ENCODE data around the gene NFXL1.

NFXL1 gene

DNA sequence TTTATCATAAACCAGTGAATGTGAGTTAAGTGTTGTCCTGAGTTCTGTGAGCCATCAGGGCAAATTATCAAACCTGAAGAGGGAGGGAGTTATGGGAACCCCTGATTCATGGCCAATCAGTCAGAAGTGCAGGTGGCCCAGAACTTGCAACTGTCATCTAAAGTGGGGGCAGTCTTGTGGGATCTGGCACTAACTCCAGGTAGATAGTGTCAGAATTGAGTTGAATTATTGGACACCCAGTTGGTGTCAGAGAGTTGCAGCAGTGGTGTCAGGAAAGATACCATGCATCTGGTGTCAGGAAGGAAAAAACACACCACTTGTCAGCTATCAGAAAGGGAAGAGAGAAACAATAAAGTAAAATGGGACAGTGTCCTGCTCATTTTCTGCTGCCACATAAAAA, 84.9 kb downstream of the NFXL1 start:
- Histone ChIP-seq H3K4me3 (ENCODE audit: low read length) (no peak overlapping the region), H3K4me1 (ENCODE audit: control insufficient read depth, low read depth, low read length) (no peaks in the 10 kb centered on the region), H3K27ac (ENCODE audit: low read length) (no peak overlapping the region), H3K9me3 (ENCODE audit: control insufficient read depth, low read depth, low read length) (no peaks in the 10 kb centered on the region), H3K9ac (ENCODE audit: low read length) (no peak overlapping the region), H3K36me3 (ENCODE audit: control insufficient read depth, low read depth, low read length) (no peaks in the 10 kb centered on the region), H3K27me3 (ENCODE audit: control insufficient read depth, insufficient read depth, low read length) (no peaks in the 10 kb centered on the region)

DNA sequence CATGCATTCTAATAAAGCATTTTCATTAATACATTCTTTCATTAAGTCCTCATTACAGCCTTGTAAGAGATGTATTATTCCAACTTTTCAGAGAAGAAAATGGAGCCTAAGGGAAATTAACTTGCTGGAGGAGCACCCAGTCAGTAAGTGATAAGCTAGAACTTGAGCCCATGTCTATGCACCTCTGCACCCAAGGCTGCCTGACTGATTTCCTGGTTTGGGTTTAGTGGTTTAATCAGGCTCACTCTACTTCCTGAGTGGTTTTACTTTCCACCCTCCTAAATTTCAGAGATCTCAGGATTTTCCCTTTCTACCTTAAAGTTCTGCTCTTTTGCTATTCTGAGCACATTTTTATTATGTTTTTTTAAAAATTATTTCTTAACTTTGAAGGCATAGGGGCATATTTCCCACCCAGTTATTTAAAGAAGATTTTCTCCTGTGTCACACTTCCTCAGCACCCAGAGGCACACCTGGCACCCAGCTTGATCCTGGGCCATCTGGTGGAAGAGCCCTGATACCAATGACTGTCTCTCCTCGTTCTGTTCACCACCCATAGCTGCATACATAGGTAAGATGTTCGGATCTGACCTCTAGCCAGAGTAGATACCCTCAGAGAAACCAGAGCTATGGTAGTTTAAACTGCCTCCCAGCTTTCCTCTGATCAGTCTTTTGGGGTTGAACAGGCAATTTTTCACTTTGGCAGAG, 86.9 kb downstream of the NFXL1 start:
- Histone ChIP-seq H3K4me1 (ENCODE audit: control insufficient read depth, low read depth, low read length) (no peaks in the 10 kb centered on the region), H3K27ac (ENCODE audit: low read length) (no peak overlapping the region), H3K27me3 (ENCODE audit: control insufficient read depth, insufficient read depth, low read length) (no peaks in the 10 kb centered on the region), H3K9me3 (ENCODE audit: control insufficient read depth, low read depth, low read length) (no peaks in the 10 kb centered on the region), H3K4me3 (ENCODE audit: low read length) (no peak overlapping the region), H3K36me3 (ENCODE audit: control insufficient read depth, low read depth, low read length) (no peaks in the 10 kb centered on the region), H3K9ac (ENCODE audit: low read length) (no peak overlapping the region)

DNA sequence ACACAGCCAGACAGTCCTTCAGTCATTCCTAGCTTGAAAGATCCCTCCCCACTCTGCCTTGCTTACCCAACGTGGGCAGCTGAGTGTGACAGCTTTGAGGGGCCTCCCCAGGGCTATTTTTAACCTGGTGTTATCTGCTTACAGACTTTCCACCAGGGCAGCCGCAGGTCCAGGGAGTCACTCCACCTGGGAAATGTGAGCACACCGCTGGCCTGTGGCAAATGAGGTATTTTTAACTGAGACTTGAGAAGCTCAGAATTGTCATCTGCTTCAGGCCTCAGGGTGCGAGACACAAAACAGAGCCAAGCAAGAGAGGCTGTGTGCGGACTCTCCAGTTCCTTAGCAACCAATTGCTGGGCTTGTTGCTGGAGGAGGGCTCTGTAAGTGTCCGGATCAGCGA, 89.5 kb downstream of the NFXL1 start:
- H3K27ac ChIP-seq (ENCODE audit: low read length), result no peak overlapping the region
- no peak overlapping the region for H3K9ac ChIP-seq (ENCODE audit: low read length)
- no peaks in the 10 kb centered on the region for H3K27me3 ChIP-seq (ENCODE audit: control insufficient read depth, insufficient read depth, low read length)
- no peaks in the 10 kb centered on the region for H3K9me3 ChIP-seq (ENCODE audit: control insufficient read depth, low read depth, low read length)
- H3K4me3 ChIP-seq (ENCODE audit: low read length), result no peak overlapping the region
- H3K36me3 ChIP-seq (ENCODE audit: control insufficient read depth, low read depth, low read length), result no peaks in the 10 kb centered on the region
- H3K4me1 ChIP-seq (ENCODE audit: control insufficient read depth, low read depth, low read length), result no peaks in the 10 kb centered on the region

DNA sequence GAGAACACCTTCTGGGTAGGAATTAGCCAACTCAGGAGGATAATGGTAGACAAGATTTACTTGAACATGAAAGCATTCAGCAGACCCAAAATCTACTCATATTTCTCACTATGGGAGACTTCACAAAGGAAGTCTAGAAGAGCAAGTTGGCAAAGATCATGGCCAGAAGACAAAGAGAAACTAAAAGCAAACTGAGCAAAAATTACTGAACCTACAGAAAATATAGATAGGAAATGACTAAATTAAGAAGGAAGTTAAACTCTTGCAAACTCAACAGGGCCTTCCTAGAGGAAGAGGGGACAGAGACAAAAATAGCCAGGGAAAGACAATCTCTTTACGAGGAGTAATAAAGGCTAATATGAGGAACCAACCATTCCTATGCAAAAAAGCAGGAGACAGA, 95.2 kb downstream of the NFXL1 start:
- Histone ChIP-seq H3K27me3 (ENCODE audit: control insufficient read depth, insufficient read depth, low read length) (no peaks in the 10 kb centered on the region), H3K9ac (ENCODE audit: low read length) (no peak overlapping the region), H3K27ac (ENCODE audit: low read length) (no peak overlapping the region), H3K9me3 (ENCODE audit: control insufficient read depth, low read depth, low read length) (no peaks in the 10 kb centered on the region), H3K4me3 (ENCODE audit: low read length) (no peak overlapping the region), H3K4me1 (ENCODE audit: control insufficient read depth, low read depth, low read length) (no peaks in the 10 kb centered on the region), H3K36me3 (ENCODE audit: control insufficient read depth, low read depth, low read length) (no peaks in the 10 kb centered on the region)

DNA sequence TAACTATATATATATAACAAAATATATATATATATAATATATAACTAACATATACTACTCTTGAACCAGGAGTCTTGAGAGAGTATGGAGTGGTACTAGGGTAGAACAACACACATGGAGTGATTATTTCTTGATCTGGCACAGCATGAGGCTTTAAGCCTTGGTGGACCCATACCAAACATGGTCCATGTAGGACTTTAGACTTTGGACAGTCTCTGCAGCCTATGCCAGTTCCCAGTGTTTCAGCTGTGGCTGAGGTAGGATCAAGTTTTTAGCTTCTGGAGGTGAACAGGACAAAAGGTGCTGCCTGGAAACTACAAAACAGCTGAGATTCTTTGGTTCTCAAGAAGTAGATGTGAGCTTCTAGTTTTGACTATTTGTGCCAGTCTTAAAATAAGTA, 97.1 kb downstream of the NFXL1 start:
- Histone ChIP-seq H3K9me3 (ENCODE audit: control insufficient read depth, low read depth, low read length) (no peaks in the 10 kb centered on the region), H3K27me3 (ENCODE audit: control insufficient read depth, insufficient read depth, low read length) (no peaks in the 10 kb centered on the region), H3K9ac (ENCODE audit: low read length) (no peak overlapping the region), H3K4me1 (ENCODE audit: control insufficient read depth, low read depth, low read length) (no peaks in the 10 kb centered on the region), H3K36me3 (ENCODE audit: control insufficient read depth, low read depth, low read length) (no peaks in the 10 kb centered on the region), H3K4me3 (ENCODE audit: low read length) (no peak overlapping the region), H3K27ac (ENCODE audit: low read length) (no peak overlapping the region)

DNA sequence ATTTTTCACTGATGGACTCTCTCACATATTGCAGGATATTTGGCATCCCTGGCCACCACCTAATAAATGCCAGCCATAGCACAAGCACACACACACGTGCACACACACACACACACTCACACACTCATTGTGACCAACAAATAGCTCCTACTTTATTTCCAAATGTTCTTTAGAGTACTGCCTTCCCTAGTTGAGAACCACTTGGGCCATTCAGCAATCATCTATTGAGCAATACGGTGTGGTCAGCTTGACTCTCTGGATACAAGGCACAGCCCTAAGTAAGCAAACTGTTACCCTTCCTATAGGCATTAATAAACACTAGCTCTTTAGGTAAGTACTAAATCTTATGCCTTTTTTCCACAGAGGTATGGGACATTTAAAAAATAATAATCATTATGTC, 97.6 kb downstream of the NFXL1 start:
- Histone ChIP-seq H3K4me1 (ENCODE audit: control insufficient read depth, low read depth, low read length) (no peaks in the 10 kb centered on the region), H3K4me3 (ENCODE audit: low read length) (no peak overlapping the region), H3K27ac (ENCODE audit: low read length) (no peak overlapping the region), H3K27me3 (ENCODE audit: control insufficient read depth, insufficient read depth, low read length) (no peaks in the 10 kb centered on the region), H3K36me3 (ENCODE audit: control insufficient read depth, low read depth, low read length) (no peaks in the 10 kb centered on the region), H3K9ac (ENCODE audit: low read length) (no peak overlapping the region), H3K9me3 (ENCODE audit: control insufficient read depth, low read depth, low read length) (no peaks in the 10 kb centered on the region)

DNA sequence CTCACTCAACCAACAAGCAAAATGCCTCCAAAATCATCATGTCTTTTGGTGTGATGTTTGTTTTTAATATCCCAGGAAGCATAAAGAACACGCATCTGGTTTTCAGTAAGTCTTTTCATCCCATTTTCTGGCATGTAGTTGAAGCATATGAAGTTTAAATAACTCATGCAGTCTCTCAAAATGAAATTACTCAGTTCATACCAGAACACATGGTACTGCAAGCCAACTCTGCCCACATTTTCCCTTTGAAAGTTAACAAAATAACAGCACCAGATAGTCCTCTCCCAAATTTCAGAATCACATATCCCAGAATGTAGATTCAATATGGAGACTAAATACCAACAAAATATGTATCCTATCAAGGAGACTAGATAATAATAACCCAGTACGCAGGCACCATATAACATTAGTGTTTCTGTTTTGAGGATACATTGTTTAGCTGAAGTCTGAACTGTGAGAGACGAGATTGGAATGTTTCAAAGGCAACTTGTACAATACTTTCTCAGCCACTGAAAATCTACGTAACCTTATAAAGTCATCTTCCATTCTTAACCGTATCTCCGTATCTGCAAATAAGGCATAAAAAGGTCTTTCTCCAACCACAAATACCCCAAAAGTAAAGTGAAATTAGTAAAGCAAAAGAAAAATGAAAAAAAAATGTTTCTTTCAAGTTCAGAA, 99.6 kb downstream of the NFXL1 start:
- Histone ChIP-seq H3K9me3 (ENCODE audit: control insufficient read depth, low read depth, low read length) (no peaks in the 10 kb centered on the region), H3K4me3 (ENCODE audit: low read length) (no peak overlapping the region), H3K36me3 (ENCODE audit: control insufficient read depth, low read depth, low read length) (no peaks in the 10 kb centered on the region), H3K27me3 (ENCODE audit: control insufficient read depth, insufficient read depth, low read length) (no peaks in the 10 kb centered on the region), H3K9ac (ENCODE audit: low read length) (no peak overlapping the region), H3K27ac (ENCODE audit: low read length) (no peak overlapping the region), H3K4me1 (ENCODE audit: control insufficient read depth, low read depth, low read length) (no peaks in the 10 kb centered on the region)

DNA sequence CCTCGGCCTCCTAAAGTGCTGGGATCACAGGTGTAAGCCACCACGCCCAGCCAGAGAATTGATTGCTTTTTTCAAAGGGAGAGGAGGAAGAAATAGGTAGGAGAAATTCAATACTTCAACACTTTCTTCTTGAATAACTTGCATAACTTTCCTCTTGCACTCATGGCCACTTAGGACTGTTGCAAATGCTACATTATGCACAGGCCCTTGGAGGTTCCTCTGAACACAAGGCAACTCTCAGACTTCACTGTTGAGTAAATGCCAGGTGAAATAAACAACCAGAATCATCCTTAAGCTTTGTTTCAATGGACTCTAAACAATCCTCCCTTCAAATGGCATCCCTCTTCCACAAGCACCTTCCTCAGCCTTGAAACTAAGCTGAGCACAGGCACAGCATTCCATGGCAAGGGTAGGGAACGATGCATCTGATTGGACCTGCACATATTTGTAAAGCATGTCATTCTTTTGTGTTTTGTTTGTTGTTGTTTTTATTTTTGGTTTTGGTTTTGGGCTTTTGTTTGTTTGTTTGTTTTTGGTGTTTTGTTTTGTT, 104.7 kb downstream of the NFXL1 start:
- Histone ChIP-seq H3K4me1 (ENCODE audit: control insufficient read depth, low read depth, low read length) (no peaks in the 10 kb centered on the region), H3K27me3 (ENCODE audit: control insufficient read depth, insufficient read depth, low read length) (no peaks in the 10 kb centered on the region), H3K4me3 (ENCODE audit: low read length) (no peak overlapping the region), H3K27ac (ENCODE audit: low read length) (no peak overlapping the region), H3K9me3 (ENCODE audit: control insufficient read depth, low read depth, low read length) (no peaks in the 10 kb centered on the region), H3K9ac (ENCODE audit: low read length) (no peak overlapping the region), H3K36me3 (ENCODE audit: control insufficient read depth, low read depth, low read length) (no peaks in the 10 kb centered on the region)

DNA sequence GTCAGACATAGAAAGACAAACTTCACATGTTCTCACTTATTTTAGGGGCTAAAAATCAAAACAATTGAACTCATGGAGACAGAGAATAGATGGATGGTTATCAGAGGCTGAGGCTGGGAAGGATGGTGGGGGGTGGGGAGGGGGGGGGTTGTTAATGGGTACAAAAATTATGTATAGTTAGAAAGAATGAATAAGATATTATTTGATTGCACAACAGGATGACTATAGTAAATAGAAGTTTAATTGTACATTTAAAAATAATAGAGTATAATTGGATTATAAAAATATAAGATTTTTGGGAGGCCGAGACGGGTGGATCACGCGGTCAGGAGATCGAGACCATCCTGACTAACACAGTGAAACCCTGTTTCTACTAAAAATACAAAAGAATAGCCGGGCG, 109.8 kb downstream of the NFXL1 start:
- H3K9ac ChIP-seq (ENCODE audit: low read length), result no peak overlapping the region
- no peak overlapping the region for H3K4me3 ChIP-seq (ENCODE audit: low read length)
- H3K4me1 ChIP-seq (ENCODE audit: control insufficient read depth, low read depth, low read length), result no peaks in the 10 kb centered on the region
- no peaks in the 10 kb centered on the region for H3K9me3 ChIP-seq (ENCODE audit: control insufficient read depth, low read depth, low read length)
- H3K27me3 ChIP-seq (ENCODE audit: control insufficient read depth, insufficient read depth, low read length), result no peaks in the 10 kb centered on the region
- no peaks in the 10 kb centered on the region for H3K36me3 ChIP-seq (ENCODE audit: control insufficient read depth, low read depth, low read length)
- no peak overlapping the region for H3K27ac ChIP-seq (ENCODE audit: low read length)

DNA sequence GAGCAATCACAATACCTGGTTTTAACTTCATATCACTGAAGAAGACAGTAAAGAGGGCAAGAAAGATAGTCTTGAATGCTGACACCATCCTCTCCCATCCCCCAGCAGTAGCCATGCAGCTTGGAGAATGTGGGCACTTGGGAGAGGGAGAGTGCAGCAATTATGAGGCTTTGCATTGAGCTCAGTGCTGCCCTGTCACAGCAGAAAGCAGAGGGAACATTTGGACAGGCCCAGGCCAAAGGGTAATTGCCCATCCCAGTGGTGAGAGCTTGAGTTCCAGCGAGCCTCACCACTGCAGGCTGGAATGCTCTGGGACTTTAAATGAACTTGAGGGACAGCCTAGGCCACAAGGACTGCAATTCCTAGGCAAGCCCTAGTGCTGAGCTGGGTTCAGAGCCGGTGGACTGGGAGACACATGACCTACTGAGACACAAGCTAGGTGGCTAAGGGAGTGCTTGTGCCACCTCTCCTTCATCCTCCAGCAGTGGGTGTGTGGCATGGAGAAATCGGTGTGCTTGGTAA, 112.8 kb downstream of the NFXL1 start:
- H3K4me3 ChIP-seq (ENCODE audit: low read length), result no peak overlapping the region
- H3K27ac ChIP-seq (ENCODE audit: low read length), result no peak overlapping the region
- no peaks in the 10 kb centered on the region for H3K36me3 ChIP-seq (ENCODE audit: control insufficient read depth, low read depth, low read length)
- no peaks in the 10 kb centered on the region for H3K4me1 ChIP-seq (ENCODE audit: control insufficient read depth, low read depth, low read length)
- H3K9me3 ChIP-seq (ENCODE audit: control insufficient read depth, low read depth, low read length), result no peaks in the 10 kb centered on the region
- no peaks in the 10 kb centered on the region for H3K27me3 ChIP-seq (ENCODE audit: control insufficient read depth, insufficient read depth, low read length)
- no peak overlapping the region for H3K9ac ChIP-seq (ENCODE audit: low read length)

DNA sequence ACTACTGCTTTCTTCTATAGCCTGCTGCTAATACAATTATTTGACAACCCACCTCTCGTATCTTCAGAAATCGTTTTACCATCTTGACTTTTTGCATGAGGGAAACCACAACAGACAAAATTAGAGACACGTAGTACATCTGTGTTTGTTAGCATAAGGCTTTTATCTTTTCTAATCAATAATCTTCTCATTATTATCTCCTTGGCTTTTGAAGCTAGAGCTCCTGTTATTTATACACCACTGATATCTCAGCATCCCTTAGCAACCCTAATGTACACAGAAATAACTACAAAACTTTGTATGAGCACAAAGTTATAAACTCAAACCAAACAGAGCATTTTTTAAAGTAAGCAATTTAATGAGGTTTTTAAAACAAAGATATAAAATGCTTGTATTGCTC, 116.2 kb downstream of the NFXL1 start:
- no peak overlapping the region for H3K27ac ChIP-seq (ENCODE audit: low read length)
- no peak overlapping the region for H3K4me3 ChIP-seq (ENCODE audit: low read length)
- no peaks in the 10 kb centered on the region for H3K27me3 ChIP-seq (ENCODE audit: control insufficient read depth, insufficient read depth, low read length)
- no peaks in the 10 kb centered on the region for H3K36me3 ChIP-seq (ENCODE audit: control insufficient read depth, low read depth, low read length)
- H3K9ac ChIP-seq (ENCODE audit: low read length), result no peak overlapping the region
- H3K4me1 ChIP-seq (ENCODE audit: control insufficient read depth, low read depth, low read length), result no peaks in the 10 kb centered on the region
- no peaks in the 10 kb centered on the region for H3K9me3 ChIP-seq (ENCODE audit: control insufficient read depth, low read depth, low read length)
